Ecto neural progenitor cell (in vitro differentiated cells): ENCODE data around the gene IGSF21.

Source experiments
- DNase-seq: peaks from one replicate; pipeline ENCODE4 v3.0.0-alpha.2; 2018; ENCODE audit warnings: low spot score

Gene IGSF21

DNA sequence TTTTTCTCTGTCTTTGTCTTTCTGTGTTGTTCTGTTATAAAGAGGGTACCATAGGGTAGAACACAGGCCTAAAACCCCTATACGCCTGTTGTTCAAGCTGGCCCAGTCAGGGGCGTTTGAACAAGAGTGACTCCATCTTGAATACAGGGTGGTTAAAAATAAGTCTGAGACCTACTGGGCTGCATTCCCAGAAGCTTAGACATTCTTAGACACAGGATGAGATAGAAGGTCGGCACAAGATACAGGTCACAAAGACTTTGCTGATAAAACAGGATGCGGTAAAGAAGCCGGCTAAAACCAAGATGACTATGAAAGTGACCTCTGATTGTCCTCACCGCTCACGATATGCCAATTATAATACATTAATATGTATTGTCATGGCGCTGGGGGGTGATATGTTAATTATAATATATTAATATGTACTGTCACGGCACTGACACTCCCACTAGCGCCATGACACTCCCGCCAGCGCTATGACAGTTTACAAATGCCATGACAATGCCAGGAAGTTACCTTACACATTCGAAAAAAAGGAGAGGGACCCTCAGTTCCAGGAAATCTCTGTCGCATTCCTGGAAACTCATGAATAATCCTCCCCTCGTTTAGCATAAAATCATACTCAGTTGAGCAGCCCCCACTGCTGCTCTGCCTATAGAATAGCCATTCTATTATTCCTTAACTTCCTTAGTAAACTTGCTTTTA is 314.6 kb downstream of the IGSF21 start:
- DNase-seq, result no peak

DNA sequence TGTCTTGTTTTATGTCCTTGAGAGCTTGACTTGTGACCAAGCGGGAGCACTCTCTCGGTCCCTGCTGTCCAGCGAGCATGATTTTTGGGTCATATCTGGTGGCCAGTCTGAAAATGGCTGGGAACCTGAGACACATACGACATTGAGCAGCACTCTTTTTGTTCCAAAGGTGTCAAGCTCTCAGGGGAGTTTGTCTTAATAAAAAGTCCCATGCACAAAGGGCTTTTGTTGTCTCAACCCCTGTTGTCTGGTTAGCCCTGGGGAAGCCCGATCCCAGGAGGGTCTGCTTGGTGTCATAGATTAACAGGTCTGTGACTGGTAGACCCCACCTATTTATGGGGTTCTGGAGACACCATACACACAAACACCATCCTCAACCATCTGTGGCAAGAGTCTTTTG is 315.4 kb downstream of the IGSF21 start:
- no peak for DNase-seq

DNA sequence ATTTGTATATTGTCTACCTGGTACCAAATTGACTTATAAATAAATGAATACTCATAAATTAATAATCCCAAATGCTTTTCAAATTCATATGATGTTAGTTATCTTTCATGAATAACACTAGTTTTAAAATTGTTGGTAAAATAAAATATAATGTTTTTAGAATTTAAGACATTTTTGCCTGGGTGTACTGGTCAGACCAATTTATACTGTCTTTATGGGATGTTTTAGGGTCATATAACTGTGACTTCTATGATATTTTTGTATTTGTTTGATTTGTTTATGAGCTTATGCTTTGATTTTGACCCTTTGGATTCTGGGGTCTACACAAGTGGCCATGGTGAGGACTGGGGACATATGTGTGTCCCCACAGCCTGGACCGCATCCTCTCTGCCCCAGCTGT is 319.0 kb downstream of the IGSF21 start:
- no peak for DNase-seq
